ENCODE data around the gene PLCD3.

Gene PLCD3

DNA sequence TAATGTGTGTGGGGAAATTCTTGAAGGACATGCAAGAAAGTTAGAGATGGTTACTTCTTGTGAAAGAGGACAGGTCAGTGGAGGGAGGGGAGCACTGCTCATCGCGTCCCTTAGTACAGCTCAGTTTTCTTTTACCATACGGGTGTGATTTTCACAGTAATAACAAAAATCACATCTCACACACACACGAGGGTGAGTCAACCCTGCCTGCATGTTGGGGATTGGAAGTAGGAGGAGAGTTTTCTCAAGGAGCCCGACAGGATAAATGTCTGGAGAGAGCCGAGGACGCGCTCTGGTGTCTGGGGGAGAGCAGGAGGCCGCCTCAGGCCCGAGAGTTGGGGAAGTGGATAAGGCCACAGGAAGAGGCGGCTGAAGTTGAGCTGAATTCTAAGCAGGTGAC lies 16.4 kb downstream of the PLCD3 start:
- no peak for DNase-seq (ENCODE audit: extremely low read depth, low read depth)
- TF ChIP-seq, protein P1, sequence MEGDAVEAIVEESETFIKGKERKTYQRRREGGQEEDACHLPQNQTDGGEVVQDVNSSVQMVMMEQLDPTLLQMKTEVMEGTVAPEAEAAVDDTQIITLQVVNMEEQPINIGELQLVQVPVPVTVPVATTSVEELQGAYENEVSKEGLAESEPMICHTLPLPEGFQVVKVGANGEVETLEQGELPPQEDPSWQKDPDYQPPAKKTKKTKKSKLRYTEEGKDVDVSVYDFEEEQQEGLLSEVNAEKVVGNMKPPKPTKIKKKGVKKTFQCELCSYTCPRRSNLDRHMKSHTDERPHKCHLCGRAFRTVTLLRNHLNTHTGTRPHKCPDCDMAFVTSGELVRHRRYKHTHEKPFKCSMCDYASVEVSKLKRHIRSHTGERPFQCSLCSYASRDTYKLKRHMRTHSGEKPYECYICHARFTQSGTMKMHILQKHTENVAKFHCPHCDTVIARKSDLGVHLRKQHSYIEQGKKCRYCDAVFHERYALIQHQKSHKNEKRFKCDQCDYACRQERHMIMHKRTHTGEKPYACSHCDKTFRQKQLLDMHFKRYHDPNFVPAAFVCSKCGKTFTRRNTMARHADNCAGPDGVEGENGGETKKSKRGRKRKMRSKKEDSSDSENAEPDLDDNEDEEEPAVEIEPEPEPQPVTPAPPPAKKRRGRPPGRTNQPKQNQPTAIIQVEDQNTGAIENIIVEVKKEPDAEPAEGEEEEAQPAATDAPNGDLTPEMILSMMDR (IDR thresholded peaks at IDR 0.05; ENCODE audit: low read depth, low read length, missing control alignments), result no peak

DNA sequence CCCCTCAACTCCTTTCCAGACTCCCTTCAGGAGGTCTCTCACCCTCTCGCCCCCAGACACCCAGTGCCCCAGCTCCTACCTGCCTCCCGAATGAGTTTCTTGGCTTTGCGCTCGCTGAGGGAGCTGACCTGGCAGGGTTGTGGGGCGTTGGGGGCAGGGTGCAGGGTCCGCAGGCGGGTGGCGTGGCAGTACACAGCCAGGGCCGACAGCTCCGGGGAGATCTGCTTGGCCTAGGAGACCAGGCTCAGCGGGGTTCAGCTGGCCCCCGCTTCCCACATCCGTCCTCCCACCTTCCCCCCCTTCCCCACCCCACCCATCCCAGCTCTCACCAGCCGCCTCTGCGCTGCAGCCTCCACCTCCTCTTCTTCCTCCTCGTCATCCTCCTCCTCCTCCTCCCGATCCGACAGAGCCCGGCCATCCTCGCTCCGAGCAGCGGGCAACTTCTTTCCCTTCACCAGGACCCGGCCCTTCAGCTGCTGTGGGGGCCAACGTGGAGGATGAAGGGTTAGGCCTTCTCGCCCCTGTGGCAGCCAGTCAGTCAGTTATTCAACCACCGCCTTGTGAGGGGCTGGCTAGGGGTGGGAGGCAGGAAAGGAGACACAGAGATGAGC lies 17.2 kb downstream of the PLCD3 start:
- no peak for DNase-seq (ENCODE audit: extremely low read depth, low read depth)
- TF ChIP-seq, protein P1 (IDR thresholded peaks at IDR 0.05; ENCODE audit: low read depth, low read length, missing control alignments), result no peak
- no peak overlapping the region for H3K4me3 ChIP-seq (replicated peaks; ENCODE audit: low read depth, low read length)

More for the DNA sequence above, 16.4 kb downstream of the PLCD3 start:
- H3K4me3 ChIP-seq (replicated peaks; ENCODE audit: low read depth, low read length), result no peak overlapping the region

DNA sequence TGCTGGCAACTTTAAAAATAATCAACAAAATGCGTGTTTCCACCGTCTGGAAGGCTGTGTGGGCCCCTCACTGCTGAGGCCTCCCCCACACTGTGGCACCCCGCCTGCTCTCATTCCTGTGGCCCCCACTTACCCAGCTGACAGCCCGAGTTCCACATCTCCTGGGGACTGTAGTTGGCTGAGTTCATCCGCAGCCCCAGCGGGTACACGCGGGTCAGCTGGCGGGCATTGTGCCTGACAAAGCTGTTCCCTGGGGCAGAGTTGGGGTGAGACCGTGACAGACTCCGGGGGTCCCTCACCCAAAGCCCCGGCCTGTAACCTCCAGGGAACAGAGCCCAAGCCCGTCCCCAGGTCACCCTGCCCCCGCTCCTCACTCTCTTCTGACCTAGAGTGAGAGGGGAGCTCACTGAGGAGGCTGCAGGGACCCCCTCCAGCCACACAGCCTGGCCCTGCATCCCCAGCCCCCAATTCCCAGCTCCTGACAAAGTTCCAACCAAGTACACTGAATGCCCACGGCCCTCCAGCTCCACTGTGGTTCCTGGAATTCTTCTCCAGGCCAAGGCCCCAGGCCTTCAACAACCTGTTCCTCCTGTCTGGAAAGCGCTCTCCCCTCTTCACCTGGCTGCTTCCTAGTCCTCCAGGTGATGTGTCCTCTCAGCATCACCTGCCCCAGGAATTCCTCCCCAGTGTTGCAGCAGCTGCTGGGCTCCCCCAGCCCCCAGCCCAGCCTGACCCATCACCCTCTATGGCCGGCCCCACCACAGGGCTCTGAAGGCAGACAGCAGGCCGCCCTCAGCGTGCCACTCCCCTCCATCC lies 18.0 kb downstream of the PLCD3 start:
- DNase-seq (ENCODE audit: extremely low read depth, low read depth), result no peak
- TF ChIP-seq, protein P1 (IDR thresholded peaks at IDR 0.05; ENCODE audit: low read depth, low read length, missing control alignments), result no peak
- no peak overlapping the region for H3K4me3 ChIP-seq (replicated peaks; ENCODE audit: low read depth, low read length)

DNA sequence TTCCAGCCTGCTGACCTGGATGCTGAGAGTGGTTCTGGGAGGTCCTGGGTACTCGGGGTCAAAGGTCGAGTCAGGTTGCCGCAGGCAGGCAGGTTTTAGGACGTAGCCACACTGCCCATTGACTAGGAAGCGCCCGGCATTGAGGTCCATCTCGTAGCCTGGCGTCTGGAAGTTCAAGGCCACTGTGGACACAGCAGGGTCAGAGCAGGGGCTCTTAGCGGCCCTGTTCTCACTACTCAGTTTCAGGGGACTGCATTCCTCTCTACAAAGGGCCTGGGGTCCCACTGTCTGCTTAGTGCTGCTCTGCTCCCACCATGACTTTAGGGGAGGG lies 18.9 kb downstream of the PLCD3 start:
- TF ChIP-seq, protein P1 (IDR thresholded peaks at IDR 0.05; ENCODE audit: low read depth, low read length, missing control alignments), result no peak

DNA sequence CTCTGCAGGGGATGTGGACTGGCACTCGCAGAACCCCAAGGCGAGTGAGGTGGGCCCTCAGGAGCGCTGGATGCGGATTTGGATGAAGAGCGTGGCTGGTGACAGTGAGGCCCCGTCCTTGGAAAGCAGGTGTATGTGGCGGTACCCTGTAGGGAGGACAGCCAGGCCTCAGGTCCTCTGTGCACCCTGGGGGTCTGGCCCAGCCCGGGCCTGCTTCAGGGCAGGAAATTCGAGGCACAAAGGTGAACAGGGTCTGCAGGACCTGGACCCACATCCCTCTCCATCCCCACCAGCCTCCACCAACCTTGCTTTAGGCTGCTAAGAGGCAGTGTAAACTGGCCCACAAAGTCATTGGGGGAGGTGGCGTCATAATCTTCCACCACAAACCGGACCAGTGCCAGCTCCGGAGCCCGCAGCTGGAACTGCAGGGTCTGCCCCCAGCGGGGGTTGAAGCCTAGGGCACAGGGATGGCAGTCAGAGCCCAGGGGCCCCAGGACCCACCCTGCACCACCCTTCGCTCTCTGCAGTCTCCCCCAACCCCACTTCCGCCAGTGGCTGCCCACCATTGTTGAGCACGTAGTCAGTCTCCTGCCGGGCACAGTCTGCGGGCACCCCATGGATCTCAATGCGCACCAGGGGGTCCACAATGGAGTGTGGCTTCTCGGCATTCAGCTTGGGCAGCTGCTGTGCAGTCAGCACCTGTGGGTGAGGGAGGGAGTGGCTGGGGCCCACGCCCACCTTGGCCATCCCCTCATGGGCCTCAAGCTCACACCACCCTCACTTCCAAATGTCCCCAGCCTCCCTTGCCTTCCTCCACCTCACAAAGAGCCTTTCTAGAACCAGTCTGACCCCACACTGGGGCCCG lies 19.5 kb downstream of the PLCD3 start:
- H3K4me3 ChIP-seq (replicated peaks; ENCODE audit: low read depth, low read length), result no peak overlapping the region
- TF ChIP-seq, protein P1 (IDR thresholded peaks at IDR 0.05; ENCODE audit: low read depth, low read length, missing control alignments), result no peak
- no peak for DNase-seq (ENCODE audit: extremely low read depth, low read depth)

More for the DNA sequence above, 18.9 kb downstream of the PLCD3 start:
- no peak overlapping the region for H3K4me3 ChIP-seq (replicated peaks; ENCODE audit: low read depth, low read length)
- DNase-seq (ENCODE audit: extremely low read depth, low read depth), result no peak

DNA sequence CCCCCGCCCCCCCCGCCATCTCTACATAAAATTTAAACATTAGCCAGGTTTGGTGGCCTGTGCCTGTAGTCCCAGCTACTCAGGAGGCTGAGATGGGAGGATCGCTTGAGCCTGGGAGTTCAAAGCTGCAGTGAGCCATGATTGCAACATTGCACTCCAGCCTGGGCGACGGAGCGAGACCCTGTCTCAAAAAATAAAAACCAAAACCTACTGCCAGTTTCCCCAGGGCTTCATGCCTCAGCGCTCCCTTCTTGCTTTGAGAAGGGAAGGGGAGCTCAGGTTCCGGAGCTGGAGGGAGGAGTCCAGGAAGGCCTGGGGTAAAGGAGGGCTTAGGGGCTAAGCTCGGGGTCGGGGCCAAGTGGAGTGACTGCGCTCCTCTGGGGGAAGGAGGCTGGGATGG lies 20.5 kb downstream of the PLCD3 start:
- no peak for DNase-seq (ENCODE audit: extremely low read depth, low read depth)
- TF ChIP-seq, protein P1 (IDR thresholded peaks at IDR 0.05; ENCODE audit: low read depth, low read length, missing control alignments), result no peak
- no peak overlapping the region for H3K4me3 ChIP-seq (replicated peaks; ENCODE audit: low read depth, low read length)

Data from HFF-Myc (cell line).